GM12891 (cell line): ENCODE results near the gene ZP2.

Experiments used
- PAX5 ChIP-seq: IDR thresholded peaks from 2 replicates; pipeline ENCODE4 v1.6.1; 2011; ENCODE audit warnings: low read length, moderate library complexity, mild to moderate bottlenecking; ENCODE audit not compliant: insufficient read depth, severe bottlenecking
- POLR2A ChIP-seq: IDR thresholded peaks from 2 replicates; pipeline ENCODE4 v1.6.1; 2011; ENCODE audit warnings: low read depth, low read length, control low read depth
- POLR2AphosphoS5 ChIP-seq: IDR thresholded peaks from 2 replicates; pipeline ENCODE4 v1.6.1; 2011; ENCODE audit warnings: low read depth, low read length, control low read depth
- TAF1 ChIP-seq: IDR thresholded peaks from 2 replicates; pipeline ENCODE4 v1.6.1; 2011; ENCODE audit warnings: low read depth, low read length, control low read depth

GRCh38 chr16:21183995-21184394, 27.4 kb downstream of the ZP2 start:
- TF ChIP-seq POLR2AphosphoS5, result no peak
- TF ChIP-seq POLR2A, result no peak
- no peak for TF ChIP-seq TAF1
- TF ChIP-seq PAX5, result no peak
